ENCODE measurements around the gene MBNL2. TPM values are rescaled to one million over a fixed set of nuclear protein-coding genes. Genes with fewer than 3 reads are reported as not detected.

MBNL2 gene
- total and polyA plus RNA-seq, 10 of the 15 experiments (the other 5 are each of a cell fraction or from before 2014, with no cell fraction given): 1.6 to 9.7 (median 6.7) TPM

DNA sequence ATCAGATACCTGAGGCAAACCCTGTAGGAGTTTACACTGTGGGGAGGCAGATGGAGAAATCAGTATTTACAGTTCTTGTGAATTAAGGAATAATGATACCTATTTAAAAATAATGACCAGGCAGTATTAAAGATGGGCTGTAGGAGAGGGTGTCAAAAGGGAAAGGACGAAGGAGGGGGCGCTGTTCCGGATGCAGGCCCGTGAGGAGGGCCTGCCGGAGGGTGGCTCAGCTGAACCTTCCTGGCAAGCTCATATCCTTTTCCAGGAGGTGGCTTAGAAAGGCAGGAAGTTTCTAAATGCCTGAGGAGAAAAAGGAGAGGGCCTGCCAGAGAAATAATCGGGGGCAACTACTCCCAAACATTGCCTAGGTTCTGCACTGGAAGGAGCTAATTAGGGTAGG lies 46.6 kb downstream of the MBNL2 start (continued):
- TF ChIP-seq, protein P1, sequence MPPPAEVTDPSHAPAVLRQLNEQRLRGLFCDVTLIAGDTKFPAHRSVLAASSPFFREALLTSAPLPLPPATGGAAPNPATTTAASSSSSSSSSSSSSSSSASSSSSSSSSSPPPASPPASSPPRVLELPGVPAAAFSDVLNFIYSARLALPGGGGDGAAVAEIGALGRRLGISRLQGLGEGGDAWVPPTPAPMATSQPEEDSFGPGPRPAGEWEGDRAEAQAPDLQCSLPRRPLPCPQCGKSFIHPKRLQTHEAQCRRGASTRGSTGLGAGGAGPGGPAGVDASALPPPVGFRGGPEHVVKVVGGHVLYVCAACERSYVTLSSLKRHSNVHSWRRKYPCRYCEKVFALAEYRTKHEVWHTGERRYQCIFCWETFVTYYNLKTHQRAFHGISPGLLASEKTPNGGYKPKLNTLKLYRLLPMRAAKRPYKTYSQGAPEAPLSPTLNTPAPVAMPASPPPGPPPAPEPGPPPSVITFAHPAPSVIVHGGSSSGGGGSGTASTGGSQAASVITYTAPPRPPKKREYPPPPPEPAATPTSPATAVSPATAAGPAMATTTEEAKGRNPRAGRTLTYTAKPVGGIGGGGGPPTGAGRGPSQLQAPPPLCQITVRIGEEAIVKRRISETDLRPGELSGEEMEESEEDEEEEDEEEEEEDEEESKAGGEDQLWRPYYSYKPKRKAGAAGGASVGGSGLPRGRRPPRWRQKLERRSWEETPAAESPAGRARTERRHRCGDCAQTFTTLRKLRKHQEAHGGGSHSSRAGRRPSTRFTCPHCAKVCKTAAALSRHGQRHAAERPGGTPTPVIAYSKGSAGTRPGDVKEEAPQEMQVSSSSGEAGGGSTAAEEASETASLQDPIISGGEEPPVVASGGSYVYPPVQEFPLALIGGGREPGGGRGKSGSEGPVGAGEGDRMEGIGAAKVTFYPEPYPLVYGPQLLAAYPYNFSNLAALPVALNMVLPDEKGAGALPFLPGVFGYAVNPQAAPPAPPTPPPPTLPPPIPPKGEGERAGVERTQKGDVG (CRISPR knock-in tag; IDR thresholded peaks at IDR 0.05): no peak
- TF ChIP-seq SRF (IDR thresholded peaks at IDR 0.05; ENCODE audit: low read depth in 2 of 2, low read length in 2 of 2) (no peak), MLLT1 (IDR thresholded peaks at IDR 0.05) (no peak), MTA2 (IDR thresholded peaks at IDR 0.05; ENCODE audit: low read depth) (no peak), DPF2 (IDR thresholded peaks at IDR 0.05) (no peak), TCF12 (IDR thresholded peaks at IDR 0.05; ENCODE audit: low read depth, low read length) (no peak), SIX5 (IDR thresholded peaks at IDR 0.05; ENCODE audit: low read depth, low read length, severe bottlenecking) (no peak)
- TF ChIP-seq, protein P2, sequence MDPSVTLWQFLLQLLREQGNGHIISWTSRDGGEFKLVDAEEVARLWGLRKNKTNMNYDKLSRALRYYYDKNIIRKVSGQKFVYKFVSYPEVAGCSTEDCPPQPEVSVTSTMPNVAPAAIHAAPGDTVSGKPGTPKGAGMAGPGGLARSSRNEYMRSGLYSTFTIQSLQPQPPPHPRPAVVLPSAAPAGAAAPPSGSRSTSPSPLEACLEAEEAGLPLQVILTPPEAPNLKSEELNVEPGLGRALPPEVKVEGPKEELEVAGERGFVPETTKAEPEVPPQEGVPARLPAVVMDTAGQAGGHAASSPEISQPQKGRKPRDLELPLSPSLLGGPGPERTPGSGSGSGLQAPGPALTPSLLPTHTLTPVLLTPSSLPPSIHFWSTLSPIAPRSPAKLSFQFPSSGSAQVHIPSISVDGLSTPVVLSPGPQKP (IDR thresholded peaks at IDR 0.05; ENCODE audit: low read depth, low read length): no peak

All from GM12878 (cell line).